HEK293T (cell line): ENCODE data around the gene JMJD6.

Experiments used
- BHLHE40 ChIP-seq: fragments of 450-650 bp; IDR thresholded peaks from 2 replicates; pipeline ENCODE4 v1.6.1; 2016; ENCODE audit warnings: mild to moderate bottlenecking, moderate library complexity, borderline replicate concordance
- ELF4 ChIP-seq: fragments of 450-650 bp; IDR thresholded peaks from 2 replicates; pipeline ENCODE4 v1.6.1; 2017; ENCODE audit warnings: antibody characterized with exemption
- FOXM1 ChIP-seq: fragments of 450-650 bp; IDR thresholded peaks from 2 replicates; pipeline ENCODE4 v1.6.1; 2017; ENCODE audit warnings: mild to moderate bottlenecking, borderline replicate concordance
- HDGF ChIP-seq: fragments of 450-650 bp; IDR thresholded peaks from 2 replicates; pipeline ENCODE4 v1.6.1; 2017; ENCODE audit warnings: antibody characterized with exemption, borderline replicate concordance
- L3MBTL2 ChIP-seq: fragments of 450-650 bp; conservative IDR thresholded peaks from 2 replicates; pipeline ENCODE4 v1.6.1; 2016; ENCODE audit warnings: mild to moderate bottlenecking
- NFRKB ChIP-seq: fragments of 450-650 bp; IDR thresholded peaks from 2 replicates; pipeline ENCODE4 v1.6.1; 2016; ENCODE audit warnings: mild to moderate bottlenecking, moderate library complexity
- SP1 ChIP-seq: fragments of 450-650 bp; IDR thresholded peaks from 2 replicates; pipeline ENCODE4 v1.6.1; 2017
- SUZ12 ChIP-seq: fragments of 450-650 bp; IDR thresholded peaks from 2 replicates; pipeline ENCODE4 v1.6.1; 2016; ENCODE audit warnings: mild to moderate bottlenecking
- TARDBP ChIP-seq: fragments of 450-650 bp; IDR thresholded peaks from 2 replicates; pipeline ENCODE4 v1.6.1; 2016

GRCh38 chr17:76742958-76743357, 16.6 kb upstream of the JMJD6 start:
- TF ChIP-seq SP1 (no peak), L3MBTL2 (no peak), SUZ12 (no peak), TARDBP (no peak), NFRKB (no peak), HDGF (no peak), FOXM1 (no peak), BHLHE40 (no peak), ELF4 (no peak)
